K562 treated with DMSO at 1 percent for 24 hours (cell line): Measurements from ENCODE around the gene PRH2. TPM values are rescaled to one million over a fixed set of nuclear protein-coding genes. Genes with fewer than 3 reads are reported as not detected.

Experiments
- total RNA-seq: library from RNA; unstranded; fragments of 300-600 nt; gene quantifications from 2 replicates; pipeline ENCODE4 v1.2.3, GENCODE V29; 2022; ENCODE audit warnings: low read depth; ENCODE audit not compliant: insufficient read depth

PRH2 gene
- not detected in 2 replicates for total RNA-seq

GRCh38 chr12:10928746-10929286, at the start of gene PRH2:
Gene PRH2, plus strand, starts transcription at chr12:10929236. Its CDS starts 38 bp downstream, at chr12:10929274.

GRCh38 chr12:10884086-10884725, 44.8 kb upstream of the PRH2 start, which contains the start of gene PRH1:
Gene PRH1, minus strand, starts transcription at chr12:10884255. Its CDS starts 38 bp downstream, at chr12:10884217.

GRCh38 chr12:10909462-10909861, 19.6 kb upstream of the PRH2 start, which contains the start of gene TAS2R13:
Gene TAS2R13, minus strand, starts transcription at chr12:10909562. Its CDS starts 264 bp downstream, at chr12:10909298.

GRCh38 chr12:10939163-10939562, 10.1 kb downstream of the PRH2 start, which contains the start of gene TAS2R14:
Gene TAS2R14, minus strand, starts transcription at chr12:10939263. Its CDS starts 56 bp downstream, at chr12:10939207.

Other genes with a start within 250 kb of the PRH2 start
- 141 and 153 TPM in 2 replicates for gene YBX3, start 205.9 kb upstream of the PRH2 start, total RNA-seq
- gene TAS2R7, start 126.6 kb upstream of the PRH2 start, total RNA-seq: not detected in 2 replicates
- not detected in 2 replicates for gene TAS2R8, start 122.0 kb upstream of the PRH2 start, total RNA-seq
- not detected in 2 replicates for gene TAS2R9, start 119.1 kb upstream of the PRH2 start, total RNA-seq
- not detected in 2 replicates for gene TAS2R10, start 102.9 kb upstream of the PRH2 start, total RNA-seq
- 2.1 TPM in 1 of 2 replicates, not detected in the other for gene PRR4, start 79.8 kb upstream of the PRH2 start, total RNA-seq
- gene PRH1, start 45.0 kb upstream of the PRH2 start, total RNA-seq: not detected in 2 replicates
- not detected in 2 replicates for gene TAS2R13, start 19.7 kb upstream of the PRH2 start, total RNA-seq
- 0.17 TPM in 1 of 2 replicates, not detected in the other for gene TAS2R14, start 10.0 kb downstream of the PRH2 start, total RNA-seq
- not detected in 2 replicates for gene TAS2R50, start 57.7 kb downstream of the PRH2 start, total RNA-seq
- gene TAS2R20, start 69.1 kb downstream of the PRH2 start, total RNA-seq: not detected in 2 replicates
- not detected in 2 replicates for gene TAS2R19, start 93.4 kb downstream of the PRH2 start, total RNA-seq
- not detected in 2 replicates for gene TAS2R31, start 102.2 kb downstream of the PRH2 start, total RNA-seq
- not detected in 2 replicates for gene TAS2R46, start 133.1 kb downstream of the PRH2 start, total RNA-seq
- gene TAS2R43, start 163.1 kb downstream of the PRH2 start, total RNA-seq: not detected in 2 replicates
- not detected in 2 replicates for gene TAS2R30, start 205.4 kb downstream of the PRH2 start, total RNA-seq
- gene SMIM10L1, start 242.0 kb downstream of the PRH2 start, total RNA-seq: 9.0 and 9.7 TPM in 2 replicates